Sigmoid colon (tissue), 7 donors: Measurements from ENCODE around the gene EPB41L4A. TPM values are rescaled to one million over a fixed set of nuclear protein-coding genes. Genes with fewer than 3 reads are reported as not detected.

Experiments
- DNase-seq: peaks from one replicate; pipeline ENCODE4 v3.0.0-alpha.2; 2019
- H3K27ac ChIP-seq, 4 donors: fragments of 200-600 bp; sonication (generic); one replicate each; pipeline ENCODE4 v1.5.1; 2016 to 2019; ENCODE audit warnings: mild to moderate bottlenecking in 1 of 4
- H3K27me3 ChIP-seq, 3 donors: fragments of 200-600 bp; sonication (generic); one replicate each; pipeline ENCODE4 v1.5.1; 2019; ENCODE audit warnings: mild to moderate bottlenecking in 1 of 3
- H3K36me3 ChIP-seq, 4 donors: fragments of 200-600 bp; sonication (generic); one replicate each; pipeline ENCODE4 v1.5.1; 2016 to 2019
- H3K4me1 ChIP-seq, 4 donors: fragments of 200-600 bp; sonication (generic); one replicate each; pipeline ENCODE4 v1.5.1; 2017 to 2019
- H3K4me3 ChIP-seq, 4 donors: fragments of 200-600 bp; sonication (generic); one replicate each; pipeline ENCODE4 v1.5.1; 2017 to 2019; ENCODE audit warnings: mild to moderate bottlenecking in 2 of 4, moderate library complexity in 1 of 4
- H3K9me3 ChIP-seq, 4 donors: fragments of 200-600 bp in 3 of 4; sonication (generic) in 3 of 4; one replicate each; pipeline versions ENCODE4 v1.5.1 to v1.6.1; 2013 to 2019
- EP300 ChIP-seq, 4 donors: sonication (generic); formaldehyde crosslinking; IDR thresholded peaks; one replicate each; pipeline ENCODE4 v1.6.1; 2017; ENCODE audit warnings: antibody characterized with exemption in 4 of 4
- POLR2A ChIP-seq, 2 donors: fragments of 450-650 bp; IDR thresholded peaks; one replicate each; pipeline ENCODE4 v1.6.1; 2016; ENCODE audit warnings: antibody characterized with exemption in 2 of 2, mild to moderate bottlenecking in 2 of 2, moderate library complexity in 2 of 2
- POLR2AphosphoS5 ChIP-seq, 4 donors: sonication (generic); formaldehyde crosslinking; IDR thresholded peaks; one replicate each; pipeline ENCODE4 v1.6.1; 2017; ENCODE audit warnings: antibody characterized with exemption in 4 of 4
- WGBS, 2 donors: extraction: QIAGEN DNeasy Blood & Tissue Kit; methylation state at CpG; one replicate each; pipeline ENCODE4 v1.1.7; 2013; 5-methylcytosine and 5-hydroxymethylcytosine counted together
- intact Hi-C: fragments of 100-400 bp; cut with DNase I; formaldehyde crosslinking; loops from one replicate; pipeline ENCODE4 v1.15.1; 2023
- polyA plus RNA-seq, 3 donors: library from polyadenylated mRNA; stranded (reverse); fragments of 200-250 nt; gene quantifications; one replicate each; pipeline ENCODE4 v1.2.3, GENCODE V29; 2013
- total RNA-seq, 4 donors: library from RNA; depleted of rRNA; stranded (reverse); fragments of >200 nt; gene quantifications; one replicate each; pipeline ENCODE4 v1.1.0, GENCODE V29; 2016
- TF ChIP-seq, protein P1 (sequence below), 4 experiments: fragments of 450-650 bp in 3 of 4; fragments of 200-600 bp in 1 of 4; IDR thresholded peaks; one replicate each; pipeline ENCODE4 v1.5.1; 2016 to 2019; ENCODE audit warnings: antibody characterized with exemption in 4 of 4, mild to moderate bottlenecking in 3 of 4, moderate library complexity in 2 of 4
- donor health status: healthy with polysubstance abuse.
- donor health status: Bipolar disorder and iron deficiency.
- donor health status: healthy.

Gene EPB41L4A
- total and polyA plus RNA-seq, 7 donors = 3.7 to 75.3 (median 4.8) TPM

DNA sequence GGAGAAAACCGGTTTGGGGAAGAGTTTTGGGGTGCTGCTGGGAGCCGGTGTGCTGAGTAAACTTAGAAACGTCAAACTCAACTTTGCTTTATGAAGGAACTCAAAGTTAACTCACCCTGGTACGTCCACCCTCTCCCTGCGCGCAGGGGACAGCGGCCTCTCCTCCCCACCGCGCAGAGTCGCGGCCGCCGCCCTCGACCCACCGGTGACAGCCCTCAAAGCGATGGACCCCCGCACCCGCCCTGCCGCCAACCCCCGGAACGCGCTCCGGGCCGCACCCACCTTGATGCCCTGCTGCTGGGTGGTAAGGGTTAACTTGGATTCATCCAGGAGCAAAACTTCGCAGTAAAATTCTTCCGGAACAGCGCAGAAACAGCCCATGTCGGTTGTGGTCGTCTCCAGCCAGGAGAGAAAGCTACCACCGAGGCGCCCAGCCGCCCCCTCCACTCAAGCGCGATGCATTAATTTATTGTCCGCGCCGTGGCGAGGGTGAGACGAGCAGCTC, 366 bp downstream of the EPB41L4A start:
- peak overlapping the region; percentile 70 to 81 (median 72) for H3K27ac ChIP-seq
- WGBS, 2 donors = 0 to 3% methylated on average over 39 of the region's 39 CpGs
- peaks cover 0 to 10% (median 4%) of the 10 kb centered on the region in 4 donors for H3K4me1 ChIP-seq
- intact Hi-C loops = no loop called here
- TF ChIP-seq EP300 (IDR thresholded peaks at IDR 0.05) (no peak), POLR2AphosphoS5 (IDR thresholded peaks at IDR 0.05) (no peak)
- TF ChIP-seq, protein P1, sequence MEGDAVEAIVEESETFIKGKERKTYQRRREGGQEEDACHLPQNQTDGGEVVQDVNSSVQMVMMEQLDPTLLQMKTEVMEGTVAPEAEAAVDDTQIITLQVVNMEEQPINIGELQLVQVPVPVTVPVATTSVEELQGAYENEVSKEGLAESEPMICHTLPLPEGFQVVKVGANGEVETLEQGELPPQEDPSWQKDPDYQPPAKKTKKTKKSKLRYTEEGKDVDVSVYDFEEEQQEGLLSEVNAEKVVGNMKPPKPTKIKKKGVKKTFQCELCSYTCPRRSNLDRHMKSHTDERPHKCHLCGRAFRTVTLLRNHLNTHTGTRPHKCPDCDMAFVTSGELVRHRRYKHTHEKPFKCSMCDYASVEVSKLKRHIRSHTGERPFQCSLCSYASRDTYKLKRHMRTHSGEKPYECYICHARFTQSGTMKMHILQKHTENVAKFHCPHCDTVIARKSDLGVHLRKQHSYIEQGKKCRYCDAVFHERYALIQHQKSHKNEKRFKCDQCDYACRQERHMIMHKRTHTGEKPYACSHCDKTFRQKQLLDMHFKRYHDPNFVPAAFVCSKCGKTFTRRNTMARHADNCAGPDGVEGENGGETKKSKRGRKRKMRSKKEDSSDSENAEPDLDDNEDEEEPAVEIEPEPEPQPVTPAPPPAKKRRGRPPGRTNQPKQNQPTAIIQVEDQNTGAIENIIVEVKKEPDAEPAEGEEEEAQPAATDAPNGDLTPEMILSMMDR (IDR thresholded peaks at IDR 0.05) = no peak
- DNase-seq = no peak
- no peaks in the 10 kb centered on the region for H3K9me3 ChIP-seq
- H3K27me3 ChIP-seq = peaks cover 0 to 4% (median 0%) of the 10 kb centered on the region in 3 donors
- H3K36me3 ChIP-seq = no peaks in the 10 kb centered on the region
- peak overlapping the region; percentile 57 to 90 (median 70) for H3K4me3 ChIP-seq

DNA sequence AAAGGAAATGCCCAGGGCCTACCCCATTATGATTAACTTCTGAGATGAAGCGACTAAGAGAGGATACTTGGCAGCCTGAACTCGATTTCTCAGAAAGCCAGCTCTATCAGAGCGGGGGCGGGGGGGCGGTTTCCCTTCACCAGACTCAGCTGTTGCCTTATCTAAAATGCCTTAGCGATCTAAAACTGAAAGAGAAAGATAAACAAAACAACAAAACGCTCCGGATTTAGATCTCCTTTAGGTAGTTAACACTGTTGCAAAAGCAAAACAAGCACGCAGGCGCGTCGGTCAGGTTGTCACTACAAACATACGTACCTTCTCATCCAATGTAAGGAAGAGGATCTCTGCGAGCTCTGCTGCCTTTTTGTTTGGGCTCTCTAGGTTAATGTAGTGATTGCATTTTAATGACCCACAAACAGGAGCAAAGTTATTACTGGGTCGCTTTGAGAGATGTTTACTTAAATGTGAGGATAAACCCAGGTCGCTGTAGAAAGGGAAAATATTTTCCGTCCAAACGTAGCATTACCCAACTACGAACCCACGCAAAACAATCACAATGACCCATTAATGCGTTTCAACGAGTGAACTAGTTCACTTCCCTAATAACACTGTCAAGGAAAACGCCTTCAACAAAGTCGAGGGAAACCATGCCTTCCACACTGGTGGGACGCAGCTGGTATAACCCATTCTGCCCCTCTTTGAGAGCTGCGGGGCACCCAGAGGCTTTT, 982 bp downstream of the EPB41L4A start:
- TF ChIP-seq EP300 (IDR thresholded peaks at IDR 0.05) (no peak), POLR2A (IDR thresholded peaks at IDR 0.05) (no peak), POLR2AphosphoS5 (IDR thresholded peaks at IDR 0.05) (no peak)
- TF ChIP-seq, protein P1 (IDR thresholded peaks at IDR 0.05) = no peak
- DNase-seq = no peak
- H3K4me1 ChIP-seq = peaks cover 0 to 10% (median 4%) of the 10 kb centered on the region in 4 donors
- H3K4me3 ChIP-seq = peak overlapping the region; percentile 57 to 90 (median 70)
- no peaks in the 10 kb centered on the region for H3K9me3 ChIP-seq
- H3K27me3 ChIP-seq = peaks cover 0 to 4% (median 0%) of the 10 kb centered on the region in 3 donors
- intact Hi-C loops = no loop called here
- no peaks in the 10 kb centered on the region for H3K36me3 ChIP-seq
- WGBS, 2 donors = 0 to 1% methylated on average over 26 of the region's 26 CpGs
- peak overlapping the region; percentile 70 to 81 (median 72) for H3K27ac ChIP-seq

DNA sequence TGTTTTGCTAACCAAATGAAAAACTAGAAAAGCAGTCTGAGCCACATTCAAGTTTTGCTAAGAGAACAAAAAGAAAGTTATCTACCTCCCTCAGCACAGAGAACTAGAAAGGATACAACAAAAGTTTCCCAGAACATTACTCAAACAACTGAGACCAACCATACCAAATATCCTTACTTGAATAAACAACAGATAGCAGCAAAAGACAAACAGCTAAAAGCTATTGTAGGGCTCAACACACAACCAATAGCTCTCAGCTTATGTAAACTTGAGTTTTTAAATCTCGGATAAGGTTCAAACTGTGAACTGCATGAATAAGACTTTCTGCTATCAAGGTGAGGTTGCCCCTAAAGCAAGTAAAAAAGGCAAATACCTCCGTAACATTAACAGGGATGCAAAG, 3.5 kb downstream of the EPB41L4A start:
- intact Hi-C loops = no loop called here
- Histone ChIP-seq H3K4me3 (no peak overlapping the region), H3K36me3 (no peaks in the 10 kb centered on the region), H3K9me3 (no peaks in the 10 kb centered on the region), H3K27me3 (peaks cover 0 to 4% (median 0%) of the 10 kb centered on the region in 3 donors), H3K4me1 (peaks cover 0 to 8% (median 3%) of the 10 kb centered on the region in 4 donors), H3K27ac (no peak overlapping the region)
- TF ChIP-seq POLR2A (IDR thresholded peaks at IDR 0.05) = no peak
- TF ChIP-seq, protein P1 (IDR thresholded peaks at IDR 0.05) = no peak
- TF ChIP-seq POLR2AphosphoS5 (IDR thresholded peaks at IDR 0.05) = no peak
- TF ChIP-seq EP300 (IDR thresholded peaks at IDR 0.05) = no peak
- no peak for DNase-seq
- WGBS, 2 donors = 78 to 91% methylated on average over 2 of the region's 2 CpGs

DNA sequence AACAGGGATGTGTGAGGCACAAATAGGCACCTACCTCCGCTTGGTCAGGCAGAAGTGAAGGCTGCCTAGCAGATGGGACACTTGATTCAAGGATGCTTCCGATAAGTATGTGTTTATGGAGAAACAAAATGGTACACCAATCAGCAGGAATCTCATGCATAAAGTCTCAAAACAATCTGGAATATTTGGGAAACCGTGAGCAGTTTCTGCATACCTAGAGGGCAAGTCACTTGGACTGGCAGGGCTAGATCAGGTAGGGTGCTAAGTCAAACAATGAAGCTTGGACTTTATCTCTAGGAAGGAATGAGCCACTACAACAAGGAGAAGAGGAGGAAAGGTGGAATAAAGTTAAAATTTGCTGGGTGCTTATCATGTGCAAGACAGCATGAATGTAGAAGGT, 5.5 kb downstream of the EPB41L4A start:
- 92 to 93% methylated on average over 3 of the region's 3 CpGs for WGBS, 2 donors
- intact Hi-C loops = no loop called here
- Histone ChIP-seq H3K9me3 (no peaks in the 10 kb centered on the region), H3K27ac (no peak overlapping the region), H3K27me3 (no peaks in the 10 kb centered on the region), H3K4me1 (peaks cover 0 to 5% (median 2%) of the 10 kb centered on the region in 4 donors), H3K4me3 (no peak overlapping the region), H3K36me3 (no peaks in the 10 kb centered on the region)
- TF ChIP-seq POLR2AphosphoS5 (IDR thresholded peaks at IDR 0.05) (no peak), EP300 (IDR thresholded peaks at IDR 0.05) (no peak), POLR2A (IDR thresholded peaks at IDR 0.05) (no peak)
- TF ChIP-seq, protein P1 (IDR thresholded peaks at IDR 0.05) = no peak
- no peak for DNase-seq
